Measurements from ENCODE around the gene CDS2.

The CDS2 gene

GRCh38 chr20:5216663-5217062, 89.9 kb downstream of the CDS2 start:
- no peak for DNase-seq

DNA sequence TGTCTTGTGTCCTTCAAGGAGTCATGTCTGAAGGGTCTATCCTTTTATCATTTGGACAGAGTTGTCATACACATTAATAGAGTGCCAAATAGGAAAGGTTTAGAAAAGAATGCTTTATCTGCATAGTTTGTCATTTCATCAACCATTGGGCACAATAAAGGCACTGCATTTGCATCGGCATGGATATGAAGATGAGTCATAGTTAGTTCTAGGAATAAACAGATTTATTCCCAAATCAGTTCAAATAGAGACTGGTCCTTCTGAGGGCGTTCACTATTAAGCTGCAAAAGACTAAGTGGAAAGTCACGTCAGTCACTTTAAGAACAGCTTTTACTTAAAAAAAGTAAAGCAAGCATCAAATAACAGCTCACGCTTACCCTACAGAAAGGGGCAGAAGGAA, 90.8 kb downstream of the CDS2 start:
- DNase-seq: no peak

GRCh38 chr20:5220321-5221060, 93.7 kb downstream of the CDS2 start:
- no peak for DNase-seq

GRCh38 chr20:5221061-5221430, 94.2 kb downstream of the CDS2 start:
- DNase-seq: no peak

GRCh38 chr20:5222919-5223634, 96.3 kb downstream of the CDS2 start:
- DNase-seq: peak; percentile 72

- DNase-seq: no peak
Observed at GRCh38 chr20:5230544-5230943, 103.7 kb downstream of the CDS2 start.

- DNase-seq: no peak
Observed at GRCh38 chr20:5234158-5234557, 107.3 kb downstream of the CDS2 start.

DNA sequence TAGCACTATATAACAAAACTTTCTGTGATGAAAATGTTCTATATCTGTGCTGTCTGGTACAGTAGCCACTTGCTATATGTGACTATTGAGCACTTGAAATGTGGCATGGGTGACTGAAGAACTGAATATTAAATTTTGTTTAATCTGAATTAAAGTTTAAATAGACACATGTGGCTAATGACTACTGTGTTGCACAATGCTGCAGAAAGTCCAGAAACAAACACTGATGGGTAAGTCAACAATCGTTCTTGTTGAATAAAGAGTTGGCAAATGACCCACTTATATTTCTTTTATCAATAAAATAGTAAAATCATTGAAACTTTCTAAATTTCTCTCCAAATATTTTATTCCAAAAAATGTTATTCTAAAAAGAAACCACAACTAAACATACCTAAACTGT, 108.2 kb downstream of the CDS2 start:
- DNase-seq: no peak

All from NCI-H82 (cell line).